22Rv1 (cell line): ENCODE measurements around the gene LTBR.

Experiments
- H3K27ac ChIP-seq: fragments of 450-650 bp; 2 replicates; pipeline ENCODE4 v1.5.1; 2017
- ZFX ChIP-seq: fragments of 450-650 bp; IDR thresholded peaks from 2 replicates; pipeline ENCODE4 v1.6.1; 2017; ENCODE audit warnings: antibody characterized with exemption, borderline replicate concordance
- TF ChIP-seq, protein P1 (sequence below): fragments of 450-650 bp; IDR thresholded peaks from 2 replicates; pipeline ENCODE4 v1.5.1; 2017; ENCODE audit warnings: mild to moderate bottlenecking

Gene LTBR

DNA sequence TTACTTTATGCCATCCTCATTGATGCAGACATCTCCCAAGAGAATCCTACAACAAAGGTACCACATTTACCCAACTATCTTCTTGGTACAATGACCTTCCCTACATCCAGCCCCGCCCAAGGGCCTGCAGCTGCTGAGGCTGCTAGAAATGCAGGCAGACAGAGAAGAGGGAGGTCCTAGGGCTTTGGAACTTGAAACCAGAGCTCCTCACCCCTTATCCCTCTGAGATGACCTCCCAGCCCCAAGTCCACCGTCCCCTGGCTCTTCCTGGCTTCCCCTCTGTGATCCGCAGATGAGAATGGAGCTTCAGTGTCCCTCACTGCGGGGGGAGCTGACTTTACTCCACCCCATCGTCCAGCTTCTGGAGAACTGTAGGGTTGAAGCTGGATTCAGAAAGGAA is 40.4 kb upstream of the LTBR start:
- TF ChIP-seq, protein P1, sequence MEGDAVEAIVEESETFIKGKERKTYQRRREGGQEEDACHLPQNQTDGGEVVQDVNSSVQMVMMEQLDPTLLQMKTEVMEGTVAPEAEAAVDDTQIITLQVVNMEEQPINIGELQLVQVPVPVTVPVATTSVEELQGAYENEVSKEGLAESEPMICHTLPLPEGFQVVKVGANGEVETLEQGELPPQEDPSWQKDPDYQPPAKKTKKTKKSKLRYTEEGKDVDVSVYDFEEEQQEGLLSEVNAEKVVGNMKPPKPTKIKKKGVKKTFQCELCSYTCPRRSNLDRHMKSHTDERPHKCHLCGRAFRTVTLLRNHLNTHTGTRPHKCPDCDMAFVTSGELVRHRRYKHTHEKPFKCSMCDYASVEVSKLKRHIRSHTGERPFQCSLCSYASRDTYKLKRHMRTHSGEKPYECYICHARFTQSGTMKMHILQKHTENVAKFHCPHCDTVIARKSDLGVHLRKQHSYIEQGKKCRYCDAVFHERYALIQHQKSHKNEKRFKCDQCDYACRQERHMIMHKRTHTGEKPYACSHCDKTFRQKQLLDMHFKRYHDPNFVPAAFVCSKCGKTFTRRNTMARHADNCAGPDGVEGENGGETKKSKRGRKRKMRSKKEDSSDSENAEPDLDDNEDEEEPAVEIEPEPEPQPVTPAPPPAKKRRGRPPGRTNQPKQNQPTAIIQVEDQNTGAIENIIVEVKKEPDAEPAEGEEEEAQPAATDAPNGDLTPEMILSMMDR, result no peak
- TF ChIP-seq ZFX, result no peak
- H3K27ac ChIP-seq, result 0 out of 2 replicates have a peak overlapping the region, but pooled peaks have one; percentile 12

DNA sequence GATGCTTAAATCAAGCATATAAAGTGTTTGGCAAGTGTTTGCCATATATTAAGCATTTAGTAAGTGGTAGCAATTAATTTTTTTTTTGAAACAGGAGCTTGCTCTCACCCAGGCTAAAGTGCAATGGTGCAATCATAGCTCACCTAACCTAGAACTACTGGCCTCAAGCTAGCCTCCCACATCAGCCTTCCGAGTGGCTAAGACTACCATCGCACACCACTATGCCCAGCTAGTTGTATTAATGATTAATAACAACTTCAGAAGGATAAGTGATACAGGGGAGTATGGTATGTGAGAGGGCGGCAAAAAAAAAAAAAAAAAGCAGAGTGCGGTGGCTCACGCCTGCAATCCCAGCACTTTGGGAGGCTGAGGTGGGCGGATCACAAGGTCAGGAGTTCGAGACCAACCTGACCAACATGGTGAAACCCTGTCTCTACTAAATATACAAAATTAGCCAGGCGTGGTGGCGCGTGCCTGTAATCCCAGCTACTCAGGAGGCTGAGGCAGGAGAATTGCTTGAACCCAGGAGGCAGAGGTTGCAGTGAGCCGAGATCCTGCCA is 39.8 kb upstream of the LTBR start:
- 0 out of 2 replicates have a peak overlapping the region, but pooled peaks have one; percentile 12 for H3K27ac ChIP-seq

DNA sequence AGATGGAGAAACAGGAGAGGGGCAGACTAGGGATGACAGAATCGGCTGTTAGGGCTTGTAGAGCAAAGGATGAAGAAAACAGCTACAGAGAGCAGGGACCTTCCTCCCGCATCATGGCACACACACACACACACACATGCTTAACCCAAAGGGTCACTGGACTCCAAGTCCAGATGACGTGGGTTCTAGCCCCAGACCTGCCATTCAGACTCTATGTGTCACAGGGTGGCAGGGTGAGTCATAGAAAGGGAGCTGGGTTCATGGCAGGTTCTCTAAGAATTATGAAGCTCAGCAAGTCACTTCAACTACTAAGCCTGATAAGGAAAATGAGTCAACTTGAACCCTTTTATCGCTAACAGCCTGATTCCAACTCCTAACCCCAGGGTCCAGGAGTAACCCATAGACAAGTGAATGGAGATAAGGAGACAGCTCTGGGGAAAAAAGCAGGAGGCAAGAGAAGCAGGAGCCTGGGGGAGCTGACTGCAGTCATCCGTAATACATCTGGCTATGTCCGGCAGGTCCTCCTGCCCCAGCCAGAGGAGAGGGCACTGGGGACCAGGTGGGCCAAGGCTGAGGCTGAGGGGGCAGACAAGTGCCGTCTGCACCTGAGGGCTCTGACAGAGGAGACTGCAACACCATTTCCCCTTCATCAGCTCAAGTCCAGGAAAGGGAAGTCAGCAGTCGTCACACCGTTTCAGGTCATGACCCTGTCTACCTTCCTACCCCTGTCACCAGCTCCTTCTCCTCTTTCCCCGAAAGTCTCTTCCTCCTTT is 38.5 kb upstream of the LTBR start:
- TF ChIP-seq, protein P1, result no peak
- no peak for TF ChIP-seq ZFX
- H3K27ac ChIP-seq, result 0 out of 2 replicates have a peak overlapping the region, but pooled peaks have one; percentile 12

DNA sequence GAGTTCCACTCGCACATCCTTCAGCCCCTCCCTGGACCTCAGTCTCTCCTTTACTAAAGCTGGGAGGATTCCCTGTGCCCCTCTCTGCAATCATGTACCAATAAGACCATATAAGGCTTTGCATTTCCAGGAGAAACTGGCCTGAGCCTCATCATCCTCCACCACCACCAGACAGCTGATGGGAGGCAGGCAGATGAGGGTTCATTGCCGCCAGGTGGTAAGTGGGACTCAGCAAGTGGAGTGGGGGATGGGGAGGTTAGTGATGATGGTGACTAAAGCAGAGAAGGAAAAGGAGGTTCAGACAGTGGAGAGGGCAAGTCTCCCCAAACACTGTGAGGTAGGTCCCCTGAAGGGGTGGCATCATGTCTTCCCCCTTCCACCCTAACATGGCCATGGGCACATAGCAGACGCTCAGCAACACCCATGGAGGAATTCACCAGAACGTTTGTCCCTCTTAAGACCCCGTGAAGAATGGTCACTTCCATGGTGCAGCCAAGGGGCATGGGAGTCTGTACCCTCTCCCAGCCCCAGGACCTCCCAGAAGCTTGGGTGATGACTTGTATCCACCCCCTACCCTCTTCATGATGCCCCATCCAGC is 37.6 kb upstream of the LTBR start:
- no peak for TF ChIP-seq ZFX
- TF ChIP-seq, protein P1, result no peak
- H3K27ac ChIP-seq, result no peak overlapping the region

DNA sequence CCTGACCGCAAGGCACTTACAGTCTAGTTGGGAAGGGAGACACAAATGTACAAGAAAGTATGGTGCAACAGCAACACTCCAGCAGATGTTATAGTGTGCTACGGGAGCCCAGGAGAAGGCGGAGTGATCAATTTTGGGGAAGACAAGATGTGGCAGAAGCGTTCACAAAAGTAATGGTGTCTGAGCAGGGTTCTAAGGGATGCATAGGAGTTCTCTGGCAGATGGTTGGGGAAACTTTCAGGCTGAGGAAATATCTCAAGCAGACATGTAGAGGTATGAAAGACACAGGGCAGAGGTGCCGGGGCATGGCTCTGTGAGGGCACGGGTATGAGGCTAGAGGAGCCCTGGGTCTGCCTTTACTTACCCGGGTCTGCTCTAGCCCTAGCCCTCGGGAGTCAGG is 37.0 kb upstream of the LTBR start:
- no peak overlapping the region for H3K27ac ChIP-seq

DNA sequence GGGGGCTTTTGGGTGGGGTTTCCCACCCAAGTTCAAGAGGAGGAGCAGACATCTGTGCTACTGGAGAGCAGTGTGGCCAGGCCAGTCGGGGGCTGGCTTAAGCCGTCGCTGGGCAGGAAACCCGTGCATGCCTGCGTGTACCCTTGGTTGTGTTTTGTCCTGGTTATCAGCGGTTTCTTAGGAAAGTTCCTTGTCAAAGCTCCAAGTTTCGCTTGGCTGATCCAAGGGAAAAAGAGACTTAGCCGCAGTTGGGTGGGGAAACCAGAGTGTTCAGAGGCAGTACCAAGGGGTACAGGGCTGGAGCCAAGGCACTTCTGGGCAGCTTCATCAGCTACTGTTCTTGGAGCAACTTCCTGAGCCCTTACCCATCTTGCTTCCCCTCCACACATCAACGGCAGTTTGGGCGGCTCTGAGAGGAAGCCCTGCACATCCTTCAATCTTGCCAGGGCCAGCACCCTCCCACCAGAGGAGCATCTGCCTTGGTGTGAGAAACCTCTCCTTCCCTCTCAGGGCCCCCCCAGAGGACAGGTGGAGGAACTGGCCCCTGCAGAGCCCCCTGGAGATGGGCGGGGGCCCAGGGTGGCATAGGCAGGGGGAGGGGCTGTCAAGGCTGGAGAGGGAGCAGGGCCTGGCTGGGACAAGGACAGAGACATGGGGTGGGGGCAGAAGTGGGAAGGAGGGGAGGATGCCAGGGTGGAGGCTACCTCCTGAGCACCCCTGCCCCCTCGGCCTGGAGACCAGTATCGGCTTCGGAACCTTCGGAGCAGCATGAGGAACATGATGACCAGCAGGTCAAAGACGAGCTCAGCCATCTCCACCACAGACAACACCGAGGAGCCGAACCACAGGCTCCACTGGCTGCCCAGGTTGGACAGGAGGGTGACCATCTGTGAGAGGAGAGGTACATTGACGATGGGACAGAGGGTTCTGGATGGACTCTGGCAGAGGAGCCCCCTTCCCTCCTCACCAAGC is 36.3 kb upstream of the LTBR start:
- no peak overlapping the region for H3K27ac ChIP-seq
- TF ChIP-seq, protein P1, result no peak

More for the DNA sequence above, 37.0 kb upstream of the LTBR start:
- TF ChIP-seq, protein P1, result no peak
- TF ChIP-seq ZFX, result no peak

DNA sequence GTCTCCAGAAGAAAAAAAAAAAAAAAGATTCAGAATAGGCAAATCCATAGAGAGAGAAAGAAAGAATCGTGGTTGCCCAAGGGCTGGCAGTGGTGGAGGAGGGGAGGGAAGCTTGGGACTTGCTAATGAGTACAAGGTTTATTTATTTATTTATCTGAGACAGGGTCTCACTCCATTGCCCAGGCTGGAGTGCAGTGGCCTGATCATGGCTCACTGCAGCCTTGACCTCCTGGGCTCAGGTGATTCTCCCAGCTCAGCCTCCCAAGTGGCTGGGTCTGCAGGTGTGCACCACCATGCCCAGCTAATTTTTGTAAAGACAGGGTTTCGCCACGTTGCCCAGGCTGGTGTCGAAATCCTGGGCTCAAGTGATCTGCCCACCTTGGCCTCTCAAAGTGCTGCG is 32.3 kb upstream of the LTBR start:
- TF ChIP-seq ZFX, result no peak
- TF ChIP-seq, protein P1, result no peak
- H3K27ac ChIP-seq, result no peak overlapping the region
